Measurements from ENCODE around the gene PI4K2B. TPM values are rescaled to one million over a fixed set of nuclear protein-coding genes. Genes with fewer than 3 reads are reported as not detected.

PI4K2B gene
- total RNA-seq, 1 experiment from 2014 or later: 10.3 TPM

GRCh38 chr4:25209702-25210101 is 24.1 kb upstream of the PI4K2B start:
- Histone ChIP-seq H4K5ac (ENCODE audit: insufficient read length, low read depth, low read length) (no peak overlapping the region), H3K79me1 (ENCODE audit: insufficient read depth, low read depth, low read length, poor library complexity, severe bottlenecking) (no peaks in the 10 kb centered on the region), H3K4ac (ENCODE audit: low read depth, low read length) (no peak overlapping the region), H3T11ph (ENCODE audit: low read length) (no peak overlapping the region), H3K14ac (ENCODE audit: insufficient read depth, low read length) (no peak overlapping the region), H3K79me2 (ENCODE audit: insufficient read depth, low read length) (no peaks in the 10 kb centered on the region), H3K4me1 (ENCODE audit: insufficient read depth, low read length) (no peaks in the 10 kb centered on the region; the same call in 1 of the 2 replicates), H2AK5ac (ENCODE audit: insufficient read length, low read length) (no peak overlapping the region), H3K23me2 (ENCODE audit: insufficient read length, low read depth, low read length, poor library complexity, severe bottlenecking) (no peaks in the 10 kb centered on the region), H4K8ac (replicated peaks; ENCODE audit: insufficient read length, low read depth, low read length) (no peak overlapping the region), H2BK12ac (ENCODE audit: insufficient read length, low read depth, low read length) (no peak overlapping the region), H2BK15ac (ENCODE audit: low read depth, low read length) (no peak overlapping the region), H3K9me3 (ENCODE audit: control insufficient read depth, low read depth, low read length) (no peaks in the 10 kb centered on the region), H3K18ac (ENCODE audit: insufficient read length, low read depth, low read length) (no peak overlapping the region), H4K91ac (ENCODE audit: insufficient read length, low read depth, low read length) (no peak overlapping the region), H2AFZ (ENCODE audit: low read length) (no peak overlapping the region), H3K27ac (ENCODE audit: insufficient read length, low read depth, low read length) (no peak overlapping the region), H3K4me2 (ENCODE audit: insufficient read depth, insufficient read length, low read length) (no peak overlapping the region), H4K20me1 (ENCODE audit: control insufficient read depth, insufficient read depth, insufficient read length) (no peaks in the 10 kb centered on the region), H2BK20ac (ENCODE audit: low read depth, low read length, poor library complexity, severe bottlenecking) (no peak overlapping the region), H3K27me3 (ENCODE audit: insufficient read depth, low read length) (no peaks in the 10 kb centered on the region), H3K9ac (ENCODE audit: extremely low read depth, insufficient read length, low read length) (no peak overlapping the region), H3K23ac (ENCODE audit: insufficient read length, low read depth, low read length) (no peak overlapping the region), H2BK5ac (ENCODE audit: insufficient read length, low read length) (no peak overlapping the region), H2BK120ac (ENCODE audit: low read depth, low read length, poor library complexity, severe bottlenecking) (no peak overlapping the region), H3K56ac (ENCODE audit: insufficient read length, low read depth, low read length) (no peak overlapping the region)
- Mint-ChIP-seq H3K27me3 (ENCODE audit: low read depth) (no peaks in the 10 kb centered on the region; the same call in 1 of the 2 replicates), H3K27ac (peak overlapping the region in 1 of 3 experiments; percentile 18; a peak in 2 of 7 replicates), H3K36me3 (ENCODE audit: insufficient read depth in 1 of 3, low read depth in 3 of 3) (peaks cover 2 to 18% (median 4%) of the 10 kb centered on the region in 3 experiments; a peak in 5 of 7 replicates), H3K4me3 (no peak overlapping the region), H3K9me3 (peaks cover 3 to 5% of the 10 kb centered on the region in 2 experiments; a peak in 2 of 5 replicates), H3K4me1 (peaks cover 16 to 21% of the 10 kb centered on the region in 2 experiments)
- DNase-seq: no peak
- no CpG with 5 or more reads among the region's 1 CpG for WGBS (ENCODE audit: extremely low coverage, insufficient read length, low lambda C conversion rate)
- TF ChIP-seq CTCF (conservative IDR thresholded peaks at IDR 0.05): no peak

Data from H9 (cell line).